Measurements from ENCODE around the gene VIM.

VIM gene

GRCh38 chr10:17228091-17229015 lies at the start of gene VIM (continued):
- no peak for TF ChIP-seq ZNF292 (tag by site-specific recombination; IDR thresholded peaks at IDR 0.05; ENCODE audit: borderline replicate concordance, low read depth)
- no peak for TF ChIP-seq ZNF248 (tag by site-specific recombination; IDR thresholded peaks at IDR 0.05)
- peak; percentile 68 for TF ChIP-seq ZBTB21 (tag by site-specific recombination; IDR thresholded peaks at IDR 0.05)
- TF ChIP-seq YY2 (tag by site-specific recombination; IDR thresholded peaks at IDR 0.05): no peak
- TF ChIP-seq ZNF184 (tag by site-specific recombination; IDR thresholded peaks at IDR 0.05): peak; percentile 79; the same call in 1 of the 2 replicates
- TF ChIP-seq ZNF311 (tag by site-specific recombination; IDR thresholded peaks at IDR 0.05; ENCODE audit: borderline replicate concordance): no peak
- TF ChIP-seq TCF7L2 (IDR thresholded peaks at IDR 0.05; ENCODE audit: borderline replicate concordance, low read depth, low read length): no peak
- TF ChIP-seq ZBTB11 (tag by site-specific recombination; conservative IDR thresholded peaks at IDR 0.05; ENCODE audit: low read depth): peak; percentile 19; the same call in 1 of the 2 replicates
- TF ChIP-seq ZSCAN18 (tag by site-specific recombination; IDR thresholded peaks at IDR 0.05): no peak
- TF ChIP-seq ZNF18 (tag by site-specific recombination; IDR thresholded peaks at IDR 0.05): peak; percentile 42; the same call in 1 of the 2 replicates
- peak; percentile 88 for TF ChIP-seq ZNF843 (tag by site-specific recombination; IDR thresholded peaks at IDR 0.05)
- TF ChIP-seq ZNF692 (tag by site-specific recombination; IDR thresholded peaks at IDR 0.05): peak; percentile 82
- peak; percentile 97 for TF ChIP-seq ZNF335 (tag by site-specific recombination; conservative IDR thresholded peaks at IDR 0.05)
- TF ChIP-seq ZNF146 (tag by site-specific recombination; IDR thresholded peaks at IDR 0.05): peak; percentile 60; the same call in 1 of the 2 replicates
- no peak for TF ChIP-seq ZNF404 (tag by site-specific recombination; IDR thresholded peaks at IDR 0.05)
- no peak for TF ChIP-seq MYNN (tag by site-specific recombination; IDR thresholded peaks at IDR 0.05; ENCODE audit: borderline replicate concordance)
- TF ChIP-seq SALL2 (tag by site-specific recombination; IDR thresholded peaks at IDR 0.05; ENCODE audit: borderline replicate concordance): no peak
- TF ChIP-seq INSM2 (tag by site-specific recombination; IDR thresholded peaks at IDR 0.05): peak; percentile 100
- peak; percentile 87 for TF ChIP-seq PRDM4 (tag by site-specific recombination; IDR thresholded peaks at IDR 0.05)
- TF ChIP-seq ZNF302 (tag by site-specific recombination; IDR thresholded peaks at IDR 0.05; ENCODE audit: low read depth): no peak
- no peak; the same call in 1 of the 2 replicates for TF ChIP-seq ZFHX2 (tag by site-specific recombination; conservative IDR thresholded peaks at IDR 0.05)
- TF ChIP-seq ZNF707 (tag by site-specific recombination; IDR thresholded peaks at IDR 0.05): no peak
- TF ChIP-seq ZNF223 (tag by site-specific recombination; IDR thresholded peaks at IDR 0.05): 0 out of 2 replicates have a peak, but pooled peaks have one; percentile 1
- TF ChIP-seq ZNF658 (tag by site-specific recombination; IDR thresholded peaks at IDR 0.05): no peak
- TF ChIP-seq BCL6B (tag by site-specific recombination; IDR thresholded peaks at IDR 0.05): no peak

All from HEK293 (cell line).